Tibial nerve (tissue), 4 donors: ENCODE results near the gene TEKTIP1.

ENCODE experiments used
- EP300 ChIP-seq, 2 donors: sonication (generic); formaldehyde crosslinking; IDR thresholded peaks; one replicate each; pipeline ENCODE4 v1.6.1; 2017; ENCODE audit warnings: antibody characterized with exemption in 2 of 2, mild to moderate bottlenecking in 1 of 2
- POLR2A ChIP-seq, 2 donors: fragments of 450-650 bp; IDR thresholded peaks; one replicate each; pipeline ENCODE4 v1.6.1; 2017; ENCODE audit warnings: antibody characterized with exemption in 2 of 2, mild to moderate bottlenecking in 2 of 2, moderate library complexity in 2 of 2
- TF ChIP-seq, protein P1 (sequence below), 5 experiments: fragments of 200-600 bp in 3 of 5; fragments of 450-650 bp in 2 of 5; sonication (generic) in 3 of 5; IDR thresholded peaks; one replicate each; pipeline ENCODE4 v1.5.1; 2016 to 2019; ENCODE audit warnings: antibody characterized with exemption in 5 of 5, mild to moderate bottlenecking in 3 of 5, moderate library complexity in 2 of 5

DNA sequence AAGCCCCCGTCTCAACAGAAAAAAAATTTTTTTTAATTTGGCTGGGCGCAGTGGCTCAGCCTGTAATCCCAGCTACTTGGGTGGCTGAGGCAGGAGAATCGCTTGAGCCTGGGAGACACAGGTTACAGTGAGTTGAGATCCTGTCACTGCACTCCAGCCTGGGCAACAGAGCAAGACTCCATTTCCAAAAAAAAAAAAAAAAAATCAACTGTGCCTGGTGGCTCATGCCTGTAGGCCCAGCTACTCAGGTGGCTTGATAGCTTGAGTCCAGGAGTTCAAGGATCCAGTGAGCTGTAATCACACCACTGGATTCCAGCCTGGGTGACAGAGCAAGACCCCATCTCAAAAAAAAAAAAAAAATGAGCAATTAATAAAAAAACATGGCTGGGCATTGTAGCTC lies 37.2 kb upstream of the TEKTIP1 start:
- TF ChIP-seq EP300 (IDR thresholded peaks at IDR 0.05) = no peak
- TF ChIP-seq, protein P1, sequence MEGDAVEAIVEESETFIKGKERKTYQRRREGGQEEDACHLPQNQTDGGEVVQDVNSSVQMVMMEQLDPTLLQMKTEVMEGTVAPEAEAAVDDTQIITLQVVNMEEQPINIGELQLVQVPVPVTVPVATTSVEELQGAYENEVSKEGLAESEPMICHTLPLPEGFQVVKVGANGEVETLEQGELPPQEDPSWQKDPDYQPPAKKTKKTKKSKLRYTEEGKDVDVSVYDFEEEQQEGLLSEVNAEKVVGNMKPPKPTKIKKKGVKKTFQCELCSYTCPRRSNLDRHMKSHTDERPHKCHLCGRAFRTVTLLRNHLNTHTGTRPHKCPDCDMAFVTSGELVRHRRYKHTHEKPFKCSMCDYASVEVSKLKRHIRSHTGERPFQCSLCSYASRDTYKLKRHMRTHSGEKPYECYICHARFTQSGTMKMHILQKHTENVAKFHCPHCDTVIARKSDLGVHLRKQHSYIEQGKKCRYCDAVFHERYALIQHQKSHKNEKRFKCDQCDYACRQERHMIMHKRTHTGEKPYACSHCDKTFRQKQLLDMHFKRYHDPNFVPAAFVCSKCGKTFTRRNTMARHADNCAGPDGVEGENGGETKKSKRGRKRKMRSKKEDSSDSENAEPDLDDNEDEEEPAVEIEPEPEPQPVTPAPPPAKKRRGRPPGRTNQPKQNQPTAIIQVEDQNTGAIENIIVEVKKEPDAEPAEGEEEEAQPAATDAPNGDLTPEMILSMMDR (IDR thresholded peaks at IDR 0.05) = no peak
- no peak for TF ChIP-seq POLR2A (IDR thresholded peaks at IDR 0.05)
